ENCODE results near the gene BFSP1.

Gene BFSP1

DNA sequence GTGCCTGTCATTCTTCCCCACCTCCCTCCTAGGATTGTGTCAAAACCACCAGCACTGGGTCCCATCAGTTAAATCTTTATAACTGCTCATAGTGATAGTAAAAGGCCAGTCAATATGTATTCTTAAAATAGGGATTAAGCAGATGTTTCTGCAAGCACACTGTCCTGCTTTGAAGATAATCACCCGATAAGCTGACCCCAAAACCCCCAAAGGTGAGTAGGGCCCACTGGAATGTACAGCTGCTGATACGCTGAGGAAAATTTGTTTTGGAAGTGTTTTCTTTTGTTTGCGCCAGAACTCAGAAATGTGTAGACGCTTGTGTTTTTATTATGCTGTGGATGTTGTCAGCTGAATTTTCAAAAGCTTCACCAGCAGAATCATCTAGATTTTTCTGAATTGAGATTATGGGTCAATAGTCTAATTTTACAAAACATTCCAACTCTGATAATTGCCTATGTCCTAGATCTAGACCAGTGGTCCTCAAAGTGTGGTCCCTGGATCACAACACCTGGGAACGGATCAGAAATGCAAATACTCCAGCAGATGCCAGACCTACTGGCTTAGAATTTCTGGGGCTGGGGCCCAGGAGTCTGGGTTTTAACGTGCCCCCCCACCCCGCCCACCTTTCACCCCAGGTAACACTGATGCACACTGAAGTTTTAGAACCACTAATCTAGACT lies 11.4 kb downstream of the BFSP1 start:
- no peak for DNase-seq (ENCODE audit: low read depth)

DNA sequence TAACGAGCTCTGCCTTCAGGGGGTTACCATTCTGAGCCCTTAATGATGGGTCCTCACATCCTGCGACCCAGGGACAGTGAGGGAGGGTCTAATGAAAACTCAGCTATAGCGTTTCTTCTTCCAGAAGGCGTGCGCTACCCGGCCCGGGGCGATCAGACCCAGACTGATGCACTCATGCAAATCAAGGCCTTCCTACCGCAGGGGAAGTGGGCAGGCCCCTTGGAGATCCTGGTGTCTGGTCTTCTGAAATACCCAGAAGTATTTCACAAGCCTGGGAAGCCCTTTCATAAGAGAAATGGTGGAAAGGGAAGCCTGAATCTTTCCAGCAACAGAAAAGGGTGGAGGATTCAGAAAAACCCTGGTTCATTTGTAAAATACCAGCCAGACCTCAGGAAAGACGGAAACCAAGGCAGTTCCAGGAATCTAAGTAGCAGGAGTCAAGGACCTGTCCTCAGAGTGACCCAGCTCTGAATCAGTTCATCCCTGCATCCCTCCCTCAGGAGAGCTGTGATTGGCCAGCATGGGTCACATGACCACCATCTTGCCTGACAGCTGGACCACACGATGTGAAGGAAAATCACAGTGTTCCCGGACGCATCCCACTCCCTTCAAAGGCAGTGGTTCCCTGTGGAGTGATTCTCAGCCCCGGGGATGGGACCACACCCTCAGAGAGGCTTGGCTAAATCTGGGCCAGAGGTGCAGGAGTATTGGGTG lies 12.7 kb downstream of the BFSP1 start:
- DNase-seq (ENCODE audit: low read depth) = peak; percentile 37

DNA sequence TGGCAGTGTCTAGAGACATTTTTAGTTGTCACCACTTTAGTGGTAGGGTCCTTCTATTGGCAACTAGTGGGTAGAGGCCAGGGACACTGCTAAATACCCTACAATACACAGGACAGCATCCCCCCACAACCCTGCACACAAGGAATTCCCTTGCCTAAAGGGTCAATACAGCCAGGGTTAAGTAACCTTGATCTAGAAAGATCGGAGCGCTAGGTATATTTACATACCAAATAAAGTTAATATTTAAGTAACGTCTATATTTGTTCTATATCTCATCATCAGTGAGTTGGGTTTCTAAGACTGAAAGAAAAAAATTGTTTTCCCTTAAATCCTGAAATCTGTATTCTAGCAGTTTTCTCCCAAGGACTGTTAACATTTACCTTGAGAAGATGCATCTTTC lies 16.1 kb downstream of the BFSP1 start:
- DNase-seq (ENCODE audit: low read depth) = no peak

DNA sequence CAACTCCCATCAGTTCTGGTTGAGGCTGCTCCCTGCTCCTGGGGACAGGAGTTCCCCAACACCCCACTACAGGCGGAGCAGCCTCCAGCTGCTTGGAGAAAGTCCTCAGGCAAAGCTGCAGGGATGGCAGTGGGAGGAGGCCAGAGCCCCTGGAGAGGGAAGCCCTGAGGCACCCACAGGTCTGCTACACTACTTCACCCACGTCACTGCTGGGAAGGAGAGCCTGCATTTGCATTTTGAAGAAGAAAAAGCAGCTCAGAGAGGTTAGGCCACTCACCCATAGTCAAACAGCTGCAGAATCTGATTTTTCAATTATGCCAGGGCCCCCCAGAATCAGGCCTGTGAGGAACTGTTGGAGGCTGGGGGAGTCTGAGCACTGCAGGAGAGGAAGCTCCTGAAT lies 17.2 kb downstream of the BFSP1 start:
- DNase-seq (ENCODE audit: low read depth) = no peak

DNA sequence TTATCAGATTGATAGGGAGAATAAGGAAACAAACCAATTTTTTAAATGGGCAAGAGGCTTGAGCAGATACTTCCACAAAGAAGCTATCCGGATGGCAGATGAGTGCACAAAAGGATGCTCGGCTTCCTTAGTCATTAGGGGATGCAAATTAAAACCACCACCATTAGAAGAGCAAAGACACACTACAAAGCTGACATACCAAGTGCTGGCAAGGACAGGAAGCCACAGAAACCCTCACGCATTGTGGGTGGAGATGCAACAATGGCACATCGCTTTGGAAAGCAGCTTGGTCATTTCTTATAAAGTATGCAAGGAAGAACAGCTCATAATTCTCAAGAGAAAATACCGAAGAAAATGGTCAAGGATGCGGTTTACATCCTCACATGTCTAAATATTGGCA lies 19.8 kb downstream of the BFSP1 start:
- no peak for DNase-seq (ENCODE audit: low read depth)

DNA sequence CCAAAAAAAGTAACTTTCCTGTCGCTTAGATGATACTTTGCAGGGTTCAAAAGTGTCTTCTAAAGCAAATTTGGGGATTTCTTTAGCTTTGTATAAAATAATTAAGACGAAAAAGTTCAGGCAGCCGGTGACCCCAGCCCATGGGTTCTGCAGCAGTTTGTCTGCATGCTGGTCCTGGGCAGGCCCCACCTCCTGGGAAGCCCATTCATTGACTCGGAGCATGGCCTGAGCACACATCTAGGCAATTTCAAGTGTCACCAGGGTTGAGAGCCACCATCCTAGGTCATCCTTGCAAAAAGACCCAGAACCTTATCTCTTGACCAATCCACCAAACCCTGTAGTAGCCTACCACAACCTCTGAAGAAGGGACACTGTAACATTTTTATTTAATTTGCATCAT lies 20.6 kb downstream of the BFSP1 start:
- no peak for DNase-seq (ENCODE audit: low read depth)

DNA sequence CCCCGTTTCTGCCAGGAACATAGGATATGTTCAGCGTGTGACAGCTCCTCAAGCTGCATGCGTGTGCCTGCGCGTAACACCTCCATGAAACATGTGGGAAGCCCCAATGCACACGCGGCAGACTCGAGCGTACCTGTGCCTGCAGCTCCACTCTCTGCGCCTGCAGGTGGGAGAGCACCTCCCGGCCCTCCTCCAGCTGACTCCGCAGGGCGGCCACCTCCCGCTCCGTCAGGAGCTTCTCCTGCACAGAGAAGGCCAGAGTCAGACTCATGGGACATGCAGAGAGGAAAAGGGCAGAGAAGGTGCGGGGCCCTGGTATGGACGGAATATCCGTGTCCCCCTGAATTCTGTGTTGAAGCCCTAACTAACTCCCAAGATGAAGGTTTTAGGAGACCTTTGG lies 22.4 kb downstream of the BFSP1 start:
- no peak for DNase-seq (ENCODE audit: low read depth)

DNA sequence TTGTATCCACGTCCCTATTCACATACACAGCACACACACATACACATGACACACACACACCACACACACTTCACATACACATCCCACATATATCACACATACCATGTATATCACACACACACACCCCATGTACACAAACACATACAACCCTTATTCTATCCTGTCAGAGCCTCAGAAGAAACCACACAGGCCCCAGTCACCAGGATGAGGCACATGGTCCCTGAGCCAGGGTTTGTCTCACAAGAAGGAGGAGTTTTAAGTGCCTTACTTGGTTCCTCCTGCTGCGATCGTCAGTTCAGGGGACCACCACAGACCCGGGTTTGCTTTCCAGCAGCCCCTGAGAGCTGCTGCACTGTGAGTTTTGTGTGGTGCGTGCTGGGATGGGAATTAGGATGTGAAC lies 23.6 kb downstream of the BFSP1 start:
- DNase-seq (ENCODE audit: low read depth) = no peak

DNA sequence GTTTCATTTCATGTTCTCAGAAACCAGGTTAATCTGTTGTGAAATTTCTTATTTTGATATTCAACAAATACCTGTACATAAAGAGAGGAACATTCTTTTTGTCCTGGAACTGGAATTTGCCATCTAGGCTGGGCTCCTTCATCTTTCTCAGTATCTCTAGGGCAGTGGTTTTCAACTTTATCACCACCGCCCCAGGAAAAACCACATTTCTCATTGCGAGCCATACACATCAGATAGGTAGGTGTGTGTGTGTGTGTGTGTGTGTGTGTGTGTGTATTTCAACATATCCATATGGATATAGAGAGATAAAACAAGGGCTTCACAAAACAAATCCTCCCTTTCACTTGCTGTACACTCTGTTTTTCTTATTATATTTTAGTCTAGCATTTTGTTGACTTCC lies 24.1 kb downstream of the BFSP1 start:
- no peak for DNase-seq (ENCODE audit: low read depth)

DNA sequence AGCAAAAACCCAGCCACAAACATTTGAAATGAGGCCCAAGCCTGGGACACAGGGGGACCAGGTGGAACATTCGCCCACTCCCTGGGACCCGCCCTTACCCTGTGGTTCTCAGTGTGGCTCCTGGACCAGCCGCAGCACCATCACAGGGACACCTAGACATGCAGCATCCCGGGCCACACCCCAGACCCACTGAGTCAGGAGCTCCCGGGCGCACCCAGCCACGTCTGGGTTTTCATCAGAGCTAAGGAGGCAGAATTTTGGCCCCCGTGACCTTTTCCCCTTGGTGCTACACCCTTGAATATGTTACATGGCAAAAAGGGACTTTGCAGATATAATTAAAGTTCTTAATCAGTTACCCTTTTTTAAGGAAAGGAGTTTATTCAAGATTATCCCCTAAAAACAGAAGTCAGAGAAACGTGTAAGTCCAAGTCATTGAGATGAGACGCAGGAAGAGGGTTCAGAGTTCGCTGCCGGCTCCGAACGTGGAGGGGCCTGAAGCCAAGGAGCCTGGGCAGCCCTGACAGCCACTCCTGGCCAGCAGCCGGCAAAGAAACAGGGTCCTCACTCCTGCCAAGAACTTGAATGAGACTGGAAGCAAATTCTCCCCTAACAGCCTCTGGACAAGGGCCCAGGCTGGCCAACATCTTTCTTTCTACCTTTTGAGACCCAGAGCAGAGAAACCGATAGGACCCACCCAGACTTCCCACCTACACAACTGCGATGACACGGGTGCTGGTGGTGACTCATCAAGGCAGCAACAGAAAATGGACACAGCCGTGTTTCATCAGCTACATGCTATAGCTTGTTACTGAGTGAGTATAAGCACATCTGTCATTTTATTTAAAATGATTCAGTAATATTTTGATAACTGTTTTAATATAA lies 25.3 kb downstream of the BFSP1 start:
- DNase-seq (ENCODE audit: low read depth) = peak; percentile 76

DNA sequence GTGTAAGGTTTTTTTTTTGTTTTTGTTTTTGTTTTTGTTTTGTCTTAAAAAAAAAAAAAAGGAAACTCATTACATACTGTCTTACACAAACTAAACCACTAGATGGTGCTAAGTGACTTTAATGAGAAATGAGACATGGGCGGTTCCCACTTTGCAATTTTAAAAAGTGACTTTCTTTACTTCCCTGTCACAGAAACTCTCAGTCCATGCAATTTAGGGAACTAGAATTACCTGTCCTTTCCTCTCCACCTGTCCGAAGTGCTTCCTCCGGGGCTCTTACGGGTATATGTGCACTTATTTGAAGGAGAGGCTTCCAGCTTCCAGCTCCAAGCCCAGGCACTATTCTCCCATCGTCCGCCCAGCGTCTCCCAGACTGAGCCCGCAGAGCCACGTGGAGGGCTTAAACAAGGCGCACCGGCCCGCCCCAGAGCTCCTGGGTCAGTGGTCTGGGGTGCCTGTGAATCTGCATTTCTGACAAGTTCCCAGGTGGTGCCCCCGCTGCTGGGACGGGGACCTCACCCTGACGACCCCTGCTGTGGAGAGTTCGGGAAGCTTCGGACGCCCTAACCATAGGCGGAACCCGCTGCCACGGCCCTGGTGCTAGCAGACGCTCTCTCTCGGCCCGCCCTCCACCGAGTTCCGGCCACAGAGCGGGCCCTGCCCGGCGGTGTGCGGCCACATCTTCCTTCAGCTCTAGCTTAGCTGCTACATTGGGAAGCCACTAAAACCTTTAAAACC lies 26.1 kb downstream of the BFSP1 start:
- DNase-seq (ENCODE audit: low read depth) = peak; percentile 79

DNA sequence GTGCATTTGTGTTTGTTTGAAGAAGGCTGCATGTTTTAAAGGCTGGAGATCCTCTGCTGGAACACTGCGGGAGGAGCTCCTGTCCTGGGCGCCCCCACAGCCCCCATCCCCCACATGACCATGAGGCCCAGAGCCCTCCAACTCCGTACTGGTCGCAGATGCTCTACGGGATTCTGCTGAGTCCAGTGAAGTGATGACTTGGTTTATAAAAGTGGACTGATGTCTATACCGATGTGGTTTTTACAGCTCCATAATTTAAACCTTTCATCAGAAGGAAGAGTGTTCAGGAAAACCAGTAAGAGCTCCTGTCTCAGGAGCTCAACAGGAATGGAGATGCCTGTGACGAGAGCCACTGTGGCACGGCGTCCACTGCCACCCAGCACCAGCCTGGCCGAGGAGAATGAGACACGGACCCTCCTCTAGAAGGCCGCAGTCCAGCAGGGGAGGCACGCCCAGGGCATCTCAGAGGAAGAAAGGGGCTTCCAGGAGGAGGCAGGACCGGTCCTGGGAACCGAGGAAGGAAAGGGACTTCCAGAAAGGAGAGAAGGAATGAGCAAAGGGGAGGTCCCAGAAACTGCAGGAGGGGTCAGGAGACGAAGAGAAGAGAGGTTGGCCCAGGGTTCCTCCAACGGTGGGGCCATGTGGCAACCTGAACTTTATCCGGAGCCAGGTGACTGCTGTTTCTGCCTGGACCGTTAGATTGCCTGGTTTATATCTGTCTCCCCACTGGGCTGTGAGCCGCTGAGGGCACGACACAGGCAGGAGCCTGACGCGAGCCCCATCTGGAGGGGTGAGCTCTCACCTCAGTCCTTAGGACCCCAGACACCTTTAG lies 26.9 kb downstream of the BFSP1 start:
- no peak for DNase-seq (ENCODE audit: low read depth)

DNA sequence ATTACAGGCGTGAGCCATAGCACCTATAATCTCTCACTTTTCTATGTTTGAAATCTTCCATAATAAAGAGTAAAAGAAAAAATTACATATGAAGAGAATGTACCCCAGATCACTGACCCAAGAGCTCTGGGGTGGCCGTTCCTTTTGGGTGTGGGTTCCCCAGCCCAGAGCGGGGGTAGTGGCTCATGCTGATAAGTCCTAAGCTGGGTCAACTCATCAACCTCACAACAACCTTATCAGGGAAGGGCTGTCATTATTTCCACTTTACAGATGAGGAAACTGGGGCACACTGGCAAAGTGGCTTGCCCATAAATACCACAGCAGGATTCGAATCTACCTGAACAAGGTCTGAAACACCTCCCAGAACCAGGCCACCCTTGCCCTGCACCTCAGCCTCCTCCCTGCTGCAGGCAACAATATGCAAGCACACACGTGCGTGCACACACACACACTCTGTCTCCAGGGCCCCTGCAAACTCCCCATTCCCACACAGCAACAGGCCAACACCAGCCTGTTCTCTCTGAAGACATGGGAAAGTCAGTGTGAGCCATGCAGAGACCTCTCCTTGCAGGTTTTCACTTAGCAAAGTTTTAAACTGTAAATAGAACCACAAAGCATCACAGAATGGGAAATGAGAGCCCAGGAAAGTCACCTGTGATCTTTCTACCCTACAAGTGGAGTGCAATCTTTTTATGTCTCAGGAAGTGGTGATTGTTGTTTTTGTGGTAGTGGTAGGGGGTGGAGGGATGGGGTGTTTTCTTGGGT lies 27.7 kb downstream of the BFSP1 start:
- no peak for DNase-seq (ENCODE audit: low read depth)

DNA sequence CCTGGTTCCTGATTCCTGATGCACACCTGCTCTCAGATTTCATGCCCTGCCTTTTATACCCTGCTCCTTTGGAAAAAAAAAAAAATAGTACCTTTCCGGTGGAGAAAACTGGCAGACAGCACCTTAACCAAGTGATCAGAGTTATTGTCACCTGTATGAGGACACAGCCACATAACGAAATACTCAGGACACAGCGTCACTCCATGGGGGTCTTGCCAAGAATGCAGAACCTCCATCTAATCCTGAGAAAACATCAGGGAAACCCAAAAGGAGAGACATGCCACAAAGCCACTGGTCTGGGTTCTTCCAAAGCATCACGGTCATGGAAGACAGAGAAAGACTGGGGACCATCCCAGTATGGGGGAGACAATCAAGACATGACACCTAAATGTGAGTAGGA lies 29.1 kb downstream of the BFSP1 start:
- no peak for DNase-seq (ENCODE audit: low read depth)

DNA sequence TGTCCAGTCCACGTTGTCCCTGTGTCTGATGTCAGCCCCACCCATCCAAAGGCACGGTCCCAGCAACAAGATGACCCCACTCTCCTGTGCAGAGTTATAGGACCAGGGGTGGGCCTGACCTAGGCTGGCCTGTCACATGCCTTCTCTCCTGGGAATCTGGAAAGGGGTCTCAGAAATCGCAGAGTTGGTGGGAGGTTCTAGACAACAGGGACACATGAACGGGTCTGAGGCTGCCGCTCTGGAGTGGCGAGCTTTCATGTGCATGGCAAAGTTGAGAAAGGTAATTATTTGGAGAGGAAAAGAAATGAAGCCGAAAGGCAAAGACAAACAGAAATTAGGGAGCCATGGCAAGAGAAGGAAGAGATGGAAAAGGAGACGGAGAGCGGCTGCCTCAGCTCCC lies 29.5 kb downstream of the BFSP1 start:
- no peak for DNase-seq (ENCODE audit: low read depth)

DNA sequence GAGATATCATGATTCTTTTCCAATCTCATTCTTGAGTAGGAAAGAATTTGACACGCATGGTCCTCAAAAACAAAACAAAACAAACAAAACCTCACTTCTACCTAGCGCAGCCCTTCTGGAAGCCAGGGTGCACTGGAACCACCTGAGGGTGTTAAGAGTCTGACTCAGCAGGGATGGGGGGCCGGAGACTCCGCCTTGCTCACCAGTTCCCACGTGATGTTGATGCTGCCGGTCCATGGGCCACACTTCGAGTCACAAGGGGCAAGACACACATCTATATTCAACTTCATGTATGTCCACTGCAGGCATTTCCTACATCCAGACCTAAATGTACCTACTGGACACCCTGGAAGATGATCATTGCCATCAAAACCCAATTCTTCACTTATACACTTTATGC lies 30.4 kb downstream of the BFSP1 start:
- DNase-seq (ENCODE audit: low read depth) = no peak

DNA sequence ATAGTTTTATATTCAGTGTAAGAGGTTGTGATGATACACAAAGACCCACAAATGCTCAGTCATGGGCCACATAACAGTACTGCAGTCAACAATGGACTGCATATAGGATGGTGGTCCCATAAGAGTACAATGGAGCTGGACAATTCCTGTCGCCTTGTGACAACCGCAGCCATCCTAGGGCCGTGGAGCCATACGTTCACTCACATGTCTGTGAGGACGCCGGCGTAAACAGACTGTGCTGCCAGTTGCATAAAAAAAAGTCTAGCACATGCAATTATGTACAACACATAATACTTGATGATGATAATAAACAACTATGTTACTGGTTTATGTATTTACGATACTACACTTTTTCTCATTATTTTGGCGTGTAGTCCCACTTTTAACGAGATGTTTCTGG lies 30.9 kb downstream of the BFSP1 start:
- no peak for DNase-seq (ENCODE audit: low read depth)

DNA sequence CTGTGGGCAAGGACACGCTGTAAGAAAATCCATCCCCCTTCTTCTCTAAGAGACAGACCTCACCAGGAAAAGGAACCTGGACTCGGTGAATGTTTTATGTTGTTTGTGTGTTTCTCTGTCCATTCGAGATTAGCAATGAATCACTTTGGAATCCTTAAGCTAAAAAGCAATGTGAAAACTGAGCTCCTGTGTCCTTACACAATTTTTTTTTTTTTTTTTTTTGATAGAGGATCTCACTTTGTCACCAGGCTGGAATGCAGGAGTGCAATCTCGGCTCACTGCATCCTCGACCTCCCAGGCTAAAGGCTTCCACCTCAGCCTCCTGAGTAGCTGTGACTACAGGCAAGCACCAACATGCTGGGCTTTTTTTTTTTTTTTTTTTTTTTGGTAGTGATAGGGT lies 32.1 kb downstream of the BFSP1 start:
- DNase-seq (ENCODE audit: low read depth) = peak; percentile 44

DNA sequence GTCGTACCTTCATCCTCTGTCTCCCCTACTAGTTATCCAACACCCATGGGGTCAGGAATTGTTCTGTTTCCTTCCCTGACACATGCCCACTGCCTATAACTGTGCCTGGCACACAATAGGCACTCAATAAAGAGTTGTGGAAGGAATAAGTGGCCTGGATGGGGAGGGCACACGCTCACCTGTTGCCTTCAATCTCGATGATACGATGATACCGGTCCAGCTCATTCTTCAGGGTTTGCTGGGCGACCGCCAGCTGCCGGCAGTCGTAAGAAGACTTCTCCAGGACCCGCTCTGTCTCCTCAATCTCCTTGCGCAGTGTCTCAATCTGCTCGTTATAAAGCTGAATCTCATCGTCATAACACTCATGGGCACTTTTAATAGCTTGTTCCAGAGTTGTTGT lies 32.5 kb downstream of the BFSP1 start:
- no peak for DNase-seq (ENCODE audit: low read depth)

DNA sequence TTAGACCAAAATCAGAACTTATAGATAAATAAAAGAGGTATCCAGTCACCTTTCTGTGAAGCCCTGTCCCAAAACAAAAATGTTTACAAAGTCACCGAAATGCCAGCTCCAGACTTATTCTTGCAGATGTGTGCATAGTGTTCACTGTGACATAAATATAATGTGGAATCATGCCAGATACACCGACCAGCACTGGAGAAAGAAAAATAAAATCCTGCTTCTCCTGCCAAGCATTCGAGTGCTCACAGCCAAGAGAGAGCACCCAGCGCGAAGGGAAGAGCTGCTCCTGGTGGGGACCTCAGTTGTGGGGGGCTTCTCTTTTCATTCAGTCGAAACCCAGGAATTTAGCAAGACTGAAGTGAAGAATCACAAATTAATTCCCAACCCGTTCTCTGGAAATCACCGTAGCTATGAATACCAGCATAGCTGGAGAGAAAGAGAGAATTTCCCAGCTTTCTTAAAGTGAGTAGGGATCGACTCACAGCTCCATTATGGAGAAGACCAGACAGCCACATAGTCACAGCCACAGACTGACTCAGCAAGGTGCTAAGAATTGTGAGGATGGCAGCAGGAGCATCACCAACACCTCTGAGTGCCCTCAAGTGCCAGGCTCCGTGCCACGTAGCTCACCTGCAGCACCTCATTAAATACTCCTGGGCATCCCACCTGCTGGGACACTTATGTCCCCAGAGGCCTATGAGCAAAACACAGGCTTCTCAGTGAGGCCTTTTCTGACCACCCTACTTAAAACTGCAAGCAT lies 33.2 kb downstream of the BFSP1 start:
- peak; percentile 20 for DNase-seq (ENCODE audit: low read depth)
